CD4-positive, alpha-beta memory T cell (primary cell): ENCODE results near the gene BTBD1. TPM values are rescaled to one million over a fixed set of nuclear protein-coding genes. Genes with fewer than 3 reads are reported as not detected.

Experiments used
- CTCF ChIA-PET: fragments of 350-600 bp; sonication (Branson Sonifier 250); formaldehyde crosslinking; loops from one replicate; lab custom pipeline; 2021; ENCODE audit warnings: inconsistent platforms; ENCODE audit not compliant: partially characterized antibody; lab: Charles Lee
- POLR2A ChIA-PET: fragments of 350-600 bp; sonication (Branson Sonifier 250); formaldehyde crosslinking; loops from one replicate; lab custom pipeline; 2021; ENCODE audit not compliant: partially characterized antibody; lab: Charles Lee
- DNase-seq, 5 donors: peaks; one replicate each; pipeline versions ENCODE4 v3.0.0 to v3.0.0-alpha.2; 2020 to 2022; ENCODE audit warnings: mixed read lengths in 1 of 5
- H3K27ac ChIP-seq: one replicate; pipeline ENCODE4 v1.7.0; 2013; ENCODE audit warnings: low read depth, low read length
- H3K27me3 ChIP-seq: 2 replicates; pipeline ENCODE4 v1.7.0; 2013; ENCODE audit warnings: mild to moderate bottlenecking, low read length, moderate library complexity; ENCODE audit not compliant: insufficient read depth
- H3K36me3 ChIP-seq: 2 replicates; pipeline ENCODE4 v1.7.0; 2013; ENCODE audit warnings: mild to moderate bottlenecking, low read length, moderate library complexity; ENCODE audit not compliant: insufficient read depth
- H3K4me1 ChIP-seq: 2 replicates; pipeline ENCODE4 v1.7.0; 2013; ENCODE audit warnings: mild to moderate bottlenecking, low read length, moderate library complexity; ENCODE audit not compliant: insufficient read depth
- H3K4me3 ChIP-seq, 2 donors: one replicate each; pipeline ENCODE4 v1.7.0; 2013; ENCODE audit warnings: low read length in 2 of 2, mild to moderate bottlenecking in 1 of 2
- H3K9me3 ChIP-seq, 2 donors: one replicate each; pipeline ENCODE4 v1.7.0; 2013; ENCODE audit warnings: low read length in 2 of 2, control low read depth in 1 of 2; ENCODE audit not compliant: control insufficient read depth in 1 of 2
- H3K27ac Mint-ChIP-seq, 7 donors: one replicate each; pipeline ENCODE4 v1.8.0; 2020 to 2021; ENCODE audit warnings: mixed read lengths in 7 of 7, mild to moderate bottlenecking in 6 of 7, inconsistent platforms in 3 of 7, moderate library complexity in 3 of 7
- H3K27me3 Mint-ChIP-seq, 2 donors: one replicate each; pipeline ENCODE4 v1.8.0; 2020 to 2021; ENCODE audit warnings: mixed read lengths in 2 of 2
- H3K36me3 Mint-ChIP-seq, 2 donors: one replicate each; pipeline ENCODE4 v1.8.0; 2020 to 2021; ENCODE audit warnings: mixed read lengths in 2 of 2, inconsistent platforms in 1 of 2, mild to moderate bottlenecking in 1 of 2
- H3K4me1 Mint-ChIP-seq, 4 donors: one replicate each; pipeline ENCODE4 v1.8.0; 2020 to 2021; ENCODE audit warnings: mixed read lengths in 4 of 4, mild to moderate bottlenecking in 1 of 4
- H3K4me3 Mint-ChIP-seq, 8 donors: one replicate each; pipeline ENCODE4 v1.8.0; 2020 to 2021; ENCODE audit warnings: mixed read lengths in 8 of 8, mild to moderate bottlenecking in 7 of 8, moderate library complexity in 6 of 8, inconsistent platforms in 3 of 8
- H3K9me3 Mint-ChIP-seq, 8 donors: one replicate each; pipeline ENCODE4 v1.8.0; 2020 to 2021; ENCODE audit warnings: mixed read lengths in 8 of 8, mild to moderate bottlenecking in 5 of 8, inconsistent platforms in 3 of 8, moderate library complexity in 1 of 8
- intact Hi-C: fragments of 100-400 bp; cut with micrococcal nuclease; formaldehyde crosslinking; loops from one replicate; pipeline ENCODE4 v1.15.1; 2023
- polyA plus RNA-seq, 2 donors: library from polyadenylated mRNA; unstranded; fragments of 300-500 nt; fragmentation: Illumina TruSeq; gene quantifications; one replicate each; pipeline ENCODE4 v1.2.3, GENCODE V29; 2021
- total RNA-seq, 2 experiments: library from RNA; stranded (reverse); gene quantifications; one replicate each; pipeline ENCODE4 v1.2.3, GENCODE V29; 2021

The BTBD1 gene
- total RNA-seq (10 to 100 TPM; 36.5 to 39.6 TPM), polyA plus RNA-seq (10 to 100 TPM; 49.0 to 54.9 TPM)

- peak within 1 kb of the TSS; percentile 78 to 96 (median 86) for H3K4me3 Mint-ChIP-seq
- Histone ChIP-seq H3K27ac (peak within 1 kb of the TSS; percentile 78), H3K4me3 (peak within 1 kb of the TSS; percentile 58 to 82), H3K4me1 (peaks cover 44% of the 10 kb centered on the region), H3K36me3 (no peaks in the 10 kb centered on the region), H3K27me3 (no peaks in the 10 kb centered on the region), H3K9me3 (no peaks in the 10 kb centered on the region)
- DNase-seq: peak; percentile 72 to 82 (median 78)
- peaks cover under 1 to 1% of the 10 kb centered on the region in 2 donors for H3K36me3 Mint-ChIP-seq
- H3K27me3 Mint-ChIP-seq: no peaks in the 10 kb centered on the region
- peaks cover 0 to 4% (median 0%) of the 10 kb centered on the region in 8 donors for H3K9me3 Mint-ChIP-seq
- intact Hi-C loops: loop anchor here (1.0 to 10.0 kb wide), 4 partner anchors 56 to 1020 kb away; partner anchors contain the start of genes C15orf40, EFL1, MEX3B and SAXO2
- H3K4me1 Mint-ChIP-seq: peaks cover 6 to 16% (median 13%) of the 10 kb centered on the region in 4 donors
- ChIA-PET POLR2A (interaction anchor here (0.6 to 3.3 kb wide), 9 partner anchors 10 to 1021 kb away, joined by 3 to 31 read pairs (median 4); partner anchors contain the start of genes C15orf40, MEX3B, RAMAC and RPS17), CTCF (interaction anchor here (1.0 to 1.6 kb wide), 4 partner anchors 11 to 81 kb away, joined by 3 read pairs; partner anchors contain the start of gene RAMAC)
- peak within 1 kb of the TSS; percentile 58 to 94 (median 84) for H3K27ac Mint-ChIP-seq
These were observed at the start of gene BTBD1 for GRCh38 chr15:83066734-83067637. Gene BTBD1 (minus strand): TSS chr15:83067252. CDS start chr15:83067151, 101 bp downstream.

- H3K36me3 Mint-ChIP-seq: no peaks in the 10 kb centered on the region
- peaks cover 0 to 3% (median 0%) of the 10 kb centered on the region in 8 donors for H3K9me3 Mint-ChIP-seq
- H3K27ac Mint-ChIP-seq: no peak overlapping the region
- peaks cover 5 to 8% of the 10 kb centered on the region in 2 donors for H3K27me3 Mint-ChIP-seq
- Histone ChIP-seq H3K4me1 (no peaks in the 10 kb centered on the region), H3K4me3 (no peak overlapping the region), H3K9me3 (no peaks in the 10 kb centered on the region), H3K36me3 (no peaks in the 10 kb centered on the region), H3K27me3 (no peaks in the 10 kb centered on the region), H3K27ac (no peak overlapping the region)
- no peak for DNase-seq
- intact Hi-C loops: no loop called here
- no peaks in the 10 kb centered on the region for H3K4me1 Mint-ChIP-seq
- ChIA-PET POLR2A (no interaction called here), CTCF (no interaction called here)
- H3K4me3 Mint-ChIP-seq: no peak overlapping the region
These were observed 48.9 kb upstream of the BTBD1 start for GRCh38 chr15:83115831-83116565.

GRCh38 chr15:83115410-83115809 is 48.4 kb upstream of the BTBD1 start:
- no peak for DNase-seq
- no peak overlapping the region for H3K4me3 ChIP-seq
- ChIA-PET POLR2A (no interaction called here), CTCF (no interaction called here)
- intact Hi-C loops: no loop called here
- H3K4me1 ChIP-seq: no peaks in the 10 kb centered on the region
- Mint-ChIP-seq H3K27ac (no peak overlapping the region), H3K36me3 (no peaks in the 10 kb centered on the region), H3K9me3 (peaks cover 0 to 3% (median 0%) of the 10 kb centered on the region in 8 donors), H3K27me3 (peaks cover 8 to 10% of the 10 kb centered on the region in 2 donors), H3K4me3 (no peak overlapping the region), H3K4me1 (no peaks in the 10 kb centered on the region)
- no peaks in the 10 kb centered on the region for H3K9me3 ChIP-seq
- H3K27me3 ChIP-seq: no peaks in the 10 kb centered on the region
- H3K27ac ChIP-seq: no peak overlapping the region
- H3K36me3 ChIP-seq: no peaks in the 10 kb centered on the region

GRCh38 chr15:83114856-83115255 is 47.8 kb upstream of the BTBD1 start:
- POLR2A ChIA-PET: no interaction called here

GRCh38 chr15:83113881-83114674 is 47.0 kb upstream of the BTBD1 start:
- CTCF ChIA-PET: no interaction called here
- Histone ChIP-seq H3K27ac (no peak overlapping the region), H3K4me3 (no peak overlapping the region), H3K4me1 (no peaks in the 10 kb centered on the region), H3K9me3 (no peaks in the 10 kb centered on the region), H3K36me3 (no peaks in the 10 kb centered on the region), H3K27me3 (no peaks in the 10 kb centered on the region)
- Mint-ChIP-seq H3K4me3 (no peak overlapping the region), H3K9me3 (peaks cover 0 to 3% (median 0%) of the 10 kb centered on the region in 8 donors), H3K27ac (no peak overlapping the region), H3K27me3 (peaks cover 17 to 22% of the 10 kb centered on the region in 2 donors), H3K36me3 (no peaks in the 10 kb centered on the region), H3K4me1 (peaks cover 0 to 3% (median 2%) of the 10 kb centered on the region in 4 donors)
- no peak for DNase-seq
- intact Hi-C loops: no loop called here
- POLR2A ChIA-PET: no interaction called here

More at GRCh38 chr15:83114856-83115255, 47.8 kb upstream of the BTBD1 start:
- CTCF ChIA-PET: no interaction called here
- H3K4me3 Mint-ChIP-seq: no peak overlapping the region
- H3K27ac Mint-ChIP-seq: no peak overlapping the region
- no peaks in the 10 kb centered on the region for H3K4me1 Mint-ChIP-seq
- H3K4me1 ChIP-seq: no peaks in the 10 kb centered on the region
- H3K9me3 ChIP-seq: no peaks in the 10 kb centered on the region
- no peaks in the 10 kb centered on the region for H3K36me3 ChIP-seq
- H3K9me3 Mint-ChIP-seq: peaks cover 0 to 3% (median 0%) of the 10 kb centered on the region in 8 donors
- no peaks in the 10 kb centered on the region for H3K36me3 Mint-ChIP-seq
- H3K4me3 ChIP-seq: no peak overlapping the region
- H3K27ac ChIP-seq: no peak overlapping the region
- H3K27me3 Mint-ChIP-seq: peaks cover 12 to 15% of the 10 kb centered on the region in 2 donors
- intact Hi-C loops: no loop called here
- DNase-seq: no peak
- H3K27me3 ChIP-seq: no peaks in the 10 kb centered on the region

- peaks cover 22 to 33% of the 10 kb centered on the region in 2 donors for H3K27me3 Mint-ChIP-seq
- CTCF ChIA-PET: no interaction called here
- no peak for DNase-seq
- Histone ChIP-seq H3K4me1 (peaks cover 8% of the 10 kb centered on the region), H3K9me3 (no peaks in the 10 kb centered on the region), H3K4me3 (no peak overlapping the region), H3K27ac (no peak overlapping the region), H3K27me3 (peaks cover 11% of the 10 kb centered on the region), H3K36me3 (no peaks in the 10 kb centered on the region)
- peaks cover 0 to 3% (median 0%) of the 10 kb centered on the region in 8 donors for H3K9me3 Mint-ChIP-seq
- POLR2A ChIA-PET: no interaction called here
- H3K27ac Mint-ChIP-seq: no peak overlapping the region
- no peak overlapping the region for H3K4me3 Mint-ChIP-seq
- H3K36me3 Mint-ChIP-seq: no peaks in the 10 kb centered on the region
- peaks cover 2 to 14% (median 8%) of the 10 kb centered on the region in 4 donors for H3K4me1 Mint-ChIP-seq
- intact Hi-C loops: no loop called here
These were observed 45.9 kb upstream of the BTBD1 start for GRCh38 chr15:83112956-83113299.
